SK-N-SH (cell line): ENCODE measurements around the gene LRRC1. TPM values are rescaled to one million over a fixed set of nuclear protein-coding genes. Genes with fewer than 3 reads are reported as not detected.

ENCODE experiments used
- CTCF ChIA-PET: fragments of 300-600, 350-600 bp; formaldehyde crosslinking; extraction: SDS; loops from one replicate; lab custom pipeline; 2021; lab: Yijun Ruan, JAX
- POLR2A ChIA-PET: fragments of 350-600 bp; sonication (Branson Sonifier 250); formaldehyde crosslinking; extraction: SDS; loops from one replicate; lab custom pipeline; 2020; ENCODE audit warnings: antibody characterized with exemption, inconsistent platforms; lab: Yijun Ruan, JAX
- DNase-seq: peaks from one replicate; pipeline ENCODE4 v3.0.0; 2012
- H2AFZ ChIP-seq: fragments of 200-600 bp; sonication (generic); 2 replicates; pipeline ENCODE4 v1.8.1; 2016; ENCODE audit warnings: antibody characterized with exemption, mild to moderate bottlenecking, low read depth
- H3F3A ChIP-seq: fragments of 200-600 bp; sonication (generic); replicated peaks from 2 replicates; pipeline ENCODE3; 2016; ENCODE audit warnings: antibody characterized with exemption, mild to moderate bottlenecking; ENCODE audit not compliant: insufficient read depth
- H3K27ac ChIP-seq, 2 experiments: fragments of 200-500 bp in 1 of 2; fragments of 200-600 bp in 1 of 2; sonication (Bioruptor generic) in 1 of 2; sonication (generic), shearing (Covaris generic) in 1 of 2; 2 replicates each; pipeline versions ENCODE4 v1.5.1 to v1.6.1; 2014 to 2016; ENCODE audit warnings: low read depth in 2 of 2, inconsistent platforms in 1 of 2, low read length in 1 of 2, mild to moderate bottlenecking in 1 of 2, mixed read lengths in 1 of 2
- H3K27me3 ChIP-seq: fragments of 200-600 bp; sonication (generic), shearing (Covaris generic); 2 replicates; pipeline ENCODE4 v1.6.1; 2016; ENCODE audit warnings: mixed run types; ENCODE audit not compliant: insufficient read depth
- H3K36me3 ChIP-seq, 2 experiments: fragments of 200-500 bp in 1 of 2; fragments of 200-600 bp in 1 of 2; sonication (Bioruptor generic) in 1 of 2; sonication (generic) in 1 of 2; replicated peaks in 1 of 2; 2 replicates each; pipeline versions ENCODE3 to v1.5.1; 2014 to 2016; ENCODE audit warnings: low read length in 1 of 2, mild to moderate bottlenecking in 1 of 2; ENCODE audit not compliant: insufficient read depth in 2 of 2, control insufficient read depth in 1 of 2
- H3K4me1 ChIP-seq, 2 experiments: fragments of 200-500 bp in 1 of 2; fragments of 200-600 bp in 1 of 2; sonication (Bioruptor generic) in 1 of 2; sonication (generic), shearing (Covaris generic) in 1 of 2; 2 replicates each; pipeline versions ENCODE4 v1.5.1 to v1.6.1; 2014 to 2016; ENCODE audit warnings: low read depth in 1 of 2, low read length in 1 of 2, mixed run types in 1 of 2; ENCODE audit not compliant: insufficient read depth in 2 of 2, control insufficient read depth in 1 of 2
- H3K4me2 ChIP-seq: fragments of 200-600 bp; sonication (generic), shearing (Covaris generic); 2 replicates; pipeline ENCODE4 v1.6.1; 2017; ENCODE audit warnings: mixed run types
- H3K4me3 ChIP-seq, 2 experiments: fragments of 200-500 bp in 1 of 2; fragments of 200-600 bp in 1 of 2; sonication (Bioruptor generic) in 1 of 2; sonication (generic), shearing (Covaris generic) in 1 of 2; 2 replicates each; pipeline versions ENCODE4 v1.5.1 to v1.8.1; 2014 to 2016; ENCODE audit warnings: low read depth in 2 of 2, inconsistent platforms in 1 of 2, low read length in 1 of 2, mild to moderate bottlenecking in 1 of 2, mixed read lengths in 1 of 2, moderate library complexity in 1 of 2
- H3K79me2 ChIP-seq: fragments of 200-600 bp; sonication (generic); 2 replicates; pipeline ENCODE4 v1.8.1; 2017; ENCODE audit warnings: mild to moderate bottlenecking; ENCODE audit not compliant: insufficient read depth
- H3K9ac ChIP-seq: fragments of 200-600 bp; sonication (generic); 2 replicates; pipeline ENCODE4 v1.6.1; 2017; ENCODE audit warnings: mixed run types
- H3K9me2 ChIP-seq: fragments of 200-600 bp; sonication (generic); 2 replicates; pipeline ENCODE4 v1.6.1; 2017; ENCODE audit warnings: mixed run types
- H3K9me3 ChIP-seq: fragments of 200-600 bp; sonication (generic); 2 replicates; pipeline ENCODE4 v1.6.1; 2017; ENCODE audit warnings: mixed run types, mild to moderate bottlenecking, moderate library complexity
- H4K20me1 ChIP-seq: fragments of 200-600 bp; sonication (generic); 2 replicates; pipeline ENCODE4 v1.6.1; 2017; ENCODE audit warnings: mild to moderate bottlenecking, mixed run types; ENCODE audit not compliant: insufficient read depth
- CHD2 ChIP-seq: fragments of 150-350 bp; IDR thresholded peaks from 2 replicates; pipeline ENCODE4 v1.6.1; 2018; ENCODE audit warnings: low read length; ENCODE audit not compliant: partially characterized antibody
- CTCF ChIP-seq: fragments of 200-600 bp; sonication (generic); IDR thresholded peaks from 2 replicates; pipeline ENCODE4 v1.6.1; 2017; ENCODE audit warnings: antibody characterized with exemption, mild to moderate bottlenecking, moderate library complexity
- FOSL2 ChIP-seq: IDR thresholded peaks from 2 replicates; pipeline ENCODE4 v1.4.0; 2012; ENCODE audit warnings: low read depth, mild to moderate bottlenecking, moderate library complexity, borderline replicate concordance
- FOXM1 ChIP-seq: IDR thresholded peaks from 2 replicates; pipeline ENCODE4 v1.4.0; 2012; ENCODE audit warnings: low read depth, mild to moderate bottlenecking
- GABPA ChIP-seq: IDR thresholded peaks from 2 replicates; pipeline ENCODE4 v1.4.0; 2012; ENCODE audit warnings: low read depth, mild to moderate bottlenecking
- GATA2 ChIP-seq: sonication (generic); formaldehyde crosslinking; IDR thresholded peaks from 2 replicates; pipeline ENCODE4 v1.5.0; 2020; ENCODE audit warnings: mild to moderate bottlenecking, missing genetic modification reagents
- MEF2A ChIP-seq: IDR thresholded peaks from 2 replicates; pipeline ENCODE4 v1.4.0; 2012; ENCODE audit warnings: low read depth, borderline replicate concordance
- NFIC ChIP-seq: IDR thresholded peaks from 2 replicates; pipeline ENCODE4 v1.4.0; 2012; ENCODE audit warnings: borderline replicate concordance
- NRF1 ChIP-seq: IDR thresholded peaks from 2 replicates; pipeline ENCODE4 v1.6.1; 2012; ENCODE audit warnings: low read depth, mild to moderate bottlenecking, low read length
- POLR2AphosphoS5 ChIP-seq: IDR thresholded peaks from 2 replicates; pipeline ENCODE4 v1.6.1; 2012; ENCODE audit warnings: low read depth, low read length
- RCOR1 ChIP-seq: fragments of 150-350 bp; IDR thresholded peaks from 2 replicates; pipeline ENCODE4 v1.6.1; 2017; ENCODE audit warnings: antibody characterized with exemption, low read length
- REST ChIP-seq: IDR thresholded peaks from 2 replicates; pipeline ENCODE4 v1.6.1; 2012; ENCODE audit warnings: mild to moderate bottlenecking, low read depth, low read length, moderate library complexity
- RFX5 ChIP-seq: IDR thresholded peaks from 2 replicates; pipeline ENCODE4 v1.6.1; 2012; ENCODE audit warnings: mild to moderate bottlenecking, improper control_type of control experiment, low read length
- RXRA ChIP-seq: IDR thresholded peaks from 2 replicates; pipeline ENCODE4 v1.4.0; 2012; ENCODE audit warnings: low read depth, mild to moderate bottlenecking, borderline replicate concordance
- TAF1 ChIP-seq: IDR thresholded peaks from 2 replicates; pipeline ENCODE4 v1.6.1; 2012; ENCODE audit warnings: low read depth, mild to moderate bottlenecking, low read length, moderate library complexity, borderline replicate concordance
- WGBS: methylation state at CpG from one replicate; pipeline ENCODE4 v1.1.6; 2017; ENCODE audit warnings: low lambda C conversion rate; 5-methylcytosine and 5-hydroxymethylcytosine counted together
- polyA plus RNA-seq, 3 experiments: library from polyadenylated mRNA; depleted of rRNA; stranded (reverse); fragments of >200 nt; gene quantifications; 2 replicates each; pipeline ENCODE4 v1.2.3, GENCODE V29; 2012
- TF ChIP-seq, protein P1 (sequence below): IDR thresholded peaks from 2 replicates; pipeline ENCODE4 v1.4.0; 2012; ENCODE audit warnings: low read depth
- TF ChIP-seq, protein P2 (sequence below): fragments of 150-350 bp; IDR thresholded peaks from 2 replicates; pipeline ENCODE4 v1.6.1; 2016; ENCODE audit warnings: mild to moderate bottlenecking, low read depth, low read length
- TF ChIP-seq, protein P3 (sequence below): IDR thresholded peaks from 2 replicates; pipeline ENCODE4; 2012

The LRRC1 gene
- polyA plus RNA-seq, 1 of the 3 experiments (the other 2 are of a cell fraction): 0.84 TPM

GRCh38 chr6:53827531-53827930 lies 32.7 kb downstream of the LRRC1 start (continued):
- TF ChIP-seq CTCF: no peak

DNA sequence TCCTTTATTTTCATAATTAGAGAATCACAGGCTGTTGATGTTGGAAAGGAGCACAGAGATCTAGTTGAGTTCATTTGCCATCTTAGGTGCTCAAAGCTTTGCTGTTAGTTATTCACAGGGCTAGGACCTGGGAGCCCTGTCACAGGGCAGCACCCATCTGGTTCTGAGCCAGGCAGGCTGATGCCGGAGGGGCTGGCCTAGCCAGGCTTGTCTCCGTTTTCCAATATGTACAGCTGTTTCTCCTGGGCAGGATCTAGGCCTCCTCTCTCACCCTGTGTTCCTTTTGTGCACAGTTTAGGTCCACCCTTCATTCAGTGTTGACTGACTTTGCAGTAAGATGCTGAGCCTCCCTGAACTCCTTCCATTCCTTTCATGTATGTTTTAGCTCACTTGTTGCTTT lies 33.4 kb downstream of the LRRC1 start:
- no peaks in the 10 kb centered on the region for H3K36me3 ChIP-seq
- no peaks in the 10 kb centered on the region for H3K9me2 ChIP-seq
- H3K4me3 ChIP-seq: no peak overlapping the region
- no peak overlapping the region for H3K4me2 ChIP-seq
- WGBS: 50% methylated on average over 1 of the region's 2 CpGs
- no peaks in the 10 kb centered on the region for H3K9me3 ChIP-seq
- TF ChIP-seq CHD2 (no peak), RFX5 (no peak), NRF1 (no peak), REST (no peak), NFIC (no peak), RXRA (no peak), FOXM1 (no peak), TAF1 (no peak), MEF2A (no peak), FOSL2 (no peak), GATA2 (CRISPR knock-in tag) (no peak), RCOR1 (no peak), GABPA (no peak), POLR2AphosphoS5 (no peak)
- TF ChIP-seq, protein P1, sequence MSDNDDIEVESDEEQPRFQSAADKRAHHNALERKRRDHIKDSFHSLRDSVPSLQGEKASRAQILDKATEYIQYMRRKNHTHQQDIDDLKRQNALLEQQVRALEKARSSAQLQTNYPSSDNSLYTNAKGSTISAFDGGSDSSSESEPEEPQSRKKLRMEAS: no peak
- TF ChIP-seq, protein P2, sequence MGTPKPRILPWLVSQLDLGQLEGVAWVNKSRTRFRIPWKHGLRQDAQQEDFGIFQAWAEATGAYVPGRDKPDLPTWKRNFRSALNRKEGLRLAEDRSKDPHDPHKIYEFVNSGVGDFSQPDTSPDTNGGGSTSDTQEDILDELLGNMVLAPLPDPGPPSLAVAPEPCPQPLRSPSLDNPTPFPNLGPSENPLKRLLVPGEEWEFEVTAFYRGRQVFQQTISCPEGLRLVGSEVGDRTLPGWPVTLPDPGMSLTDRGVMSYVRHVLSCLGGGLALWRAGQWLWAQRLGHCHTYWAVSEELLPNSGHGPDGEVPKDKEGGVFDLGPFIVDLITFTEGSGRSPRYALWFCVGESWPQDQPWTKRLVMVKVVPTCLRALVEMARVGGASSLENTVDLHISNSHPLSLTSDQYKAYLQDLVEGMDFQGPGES: no peak
- TF ChIP-seq, protein P3, sequence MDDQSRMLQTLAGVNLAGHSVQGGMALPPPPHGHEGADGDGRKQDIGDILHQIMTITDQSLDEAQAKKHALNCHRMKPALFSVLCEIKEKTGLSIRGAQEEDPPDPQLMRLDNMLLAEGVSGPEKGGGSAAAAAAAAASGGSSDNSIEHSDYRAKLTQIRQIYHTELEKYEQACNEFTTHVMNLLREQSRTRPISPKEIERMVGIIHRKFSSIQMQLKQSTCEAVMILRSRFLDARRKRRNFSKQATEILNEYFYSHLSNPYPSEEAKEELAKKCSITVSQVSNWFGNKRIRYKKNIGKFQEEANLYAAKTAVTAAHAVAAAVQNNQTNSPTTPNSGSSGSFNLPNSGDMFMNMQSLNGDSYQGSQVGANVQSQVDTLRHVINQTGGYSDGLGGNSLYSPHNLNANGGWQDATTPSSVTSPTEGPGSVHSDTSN: no peak
- ChIA-PET CTCF (interaction anchor here (1.6 kb wide), 1 partner anchor 22 kb away, joined by 3 read pairs; no protein-coding TSS in a partner anchor), POLR2A (no interaction called here)
- H3K9ac ChIP-seq: no peak overlapping the region
- H3K4me1 ChIP-seq: no peaks in the 10 kb centered on the region
- H2AFZ ChIP-seq: no peak overlapping the region
- H4K20me1 ChIP-seq: no peaks in the 10 kb centered on the region
- H3K27me3 ChIP-seq: no peaks in the 10 kb centered on the region
- H3F3A ChIP-seq: no peaks in the 10 kb centered on the region
- no peak overlapping the region for H3K27ac ChIP-seq
- no peak for DNase-seq
- no peaks in the 10 kb centered on the region for H3K79me2 ChIP-seq
